GM20000 (cell line): ENCODE measurements around the gene GPR153.

Source experiments
- DNase-seq: peaks from one replicate; pipeline ENCODE4 v3.0.0; 2012; ENCODE audit warnings: low spot score
- CTCF ChIP-seq: IDR thresholded peaks from 2 replicates; pipeline ENCODE4 v1.5.1; 2012; ENCODE audit warnings: mild to moderate bottlenecking, control low read depth; ENCODE audit errors: extremely low read depth, missing control alignments

Gene GPR153

DNA sequence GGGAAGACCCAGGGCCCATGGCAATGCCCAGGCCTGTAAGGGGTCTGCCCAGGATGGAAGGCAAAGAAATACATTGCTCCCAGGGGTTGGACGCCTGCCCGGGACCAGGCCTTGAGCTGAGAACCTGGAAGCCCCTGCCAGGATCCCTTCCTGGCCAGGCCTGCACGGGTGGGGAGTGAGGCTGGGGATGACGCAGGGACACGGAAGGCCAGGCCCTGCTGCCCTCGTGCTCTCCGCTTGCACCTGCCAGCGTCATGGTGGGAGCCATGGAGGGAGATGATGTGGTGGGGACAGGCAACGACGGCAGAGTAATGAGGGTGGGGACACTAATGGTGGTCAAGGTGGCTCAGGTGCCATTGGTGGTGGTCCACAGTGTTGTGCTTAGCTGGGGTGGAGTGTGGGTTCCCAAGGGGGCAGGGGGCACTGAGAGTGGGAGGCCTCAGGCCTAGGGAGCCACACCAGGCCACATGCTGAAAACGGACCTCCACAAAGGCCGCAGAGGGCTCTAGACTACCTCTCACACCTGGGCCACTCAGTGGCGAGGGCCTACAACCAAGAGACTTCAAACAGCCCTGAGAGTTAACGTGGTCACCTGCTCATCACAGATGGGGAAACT is 12.6 kb downstream of the GPR153 start:
- TF ChIP-seq CTCF = no peak

DNA sequence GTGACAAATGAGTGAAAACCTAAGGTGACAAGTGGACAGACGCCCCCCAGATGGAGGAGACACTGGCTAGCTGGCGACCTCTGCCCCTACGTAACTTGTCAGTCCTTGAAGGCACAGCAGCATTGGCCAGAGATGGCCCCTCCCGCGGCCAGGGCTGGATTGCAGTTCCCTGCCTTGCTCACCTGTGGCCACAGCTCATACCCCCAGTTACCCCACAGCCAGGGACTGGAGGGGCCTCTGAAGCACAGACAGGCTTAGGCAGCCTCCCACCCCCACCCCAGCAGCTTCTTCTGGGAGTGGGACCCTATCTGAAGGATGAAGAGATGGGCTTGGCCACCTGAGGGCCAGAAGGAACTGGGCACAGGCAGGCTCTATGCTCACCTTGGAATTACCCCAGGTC is 13.2 kb downstream of the GPR153 start:
- TF ChIP-seq CTCF = no peak
- no peak for DNase-seq

More for the DNA sequence above, 12.6 kb downstream of the GPR153 start:
- no peak for DNase-seq

DNA sequence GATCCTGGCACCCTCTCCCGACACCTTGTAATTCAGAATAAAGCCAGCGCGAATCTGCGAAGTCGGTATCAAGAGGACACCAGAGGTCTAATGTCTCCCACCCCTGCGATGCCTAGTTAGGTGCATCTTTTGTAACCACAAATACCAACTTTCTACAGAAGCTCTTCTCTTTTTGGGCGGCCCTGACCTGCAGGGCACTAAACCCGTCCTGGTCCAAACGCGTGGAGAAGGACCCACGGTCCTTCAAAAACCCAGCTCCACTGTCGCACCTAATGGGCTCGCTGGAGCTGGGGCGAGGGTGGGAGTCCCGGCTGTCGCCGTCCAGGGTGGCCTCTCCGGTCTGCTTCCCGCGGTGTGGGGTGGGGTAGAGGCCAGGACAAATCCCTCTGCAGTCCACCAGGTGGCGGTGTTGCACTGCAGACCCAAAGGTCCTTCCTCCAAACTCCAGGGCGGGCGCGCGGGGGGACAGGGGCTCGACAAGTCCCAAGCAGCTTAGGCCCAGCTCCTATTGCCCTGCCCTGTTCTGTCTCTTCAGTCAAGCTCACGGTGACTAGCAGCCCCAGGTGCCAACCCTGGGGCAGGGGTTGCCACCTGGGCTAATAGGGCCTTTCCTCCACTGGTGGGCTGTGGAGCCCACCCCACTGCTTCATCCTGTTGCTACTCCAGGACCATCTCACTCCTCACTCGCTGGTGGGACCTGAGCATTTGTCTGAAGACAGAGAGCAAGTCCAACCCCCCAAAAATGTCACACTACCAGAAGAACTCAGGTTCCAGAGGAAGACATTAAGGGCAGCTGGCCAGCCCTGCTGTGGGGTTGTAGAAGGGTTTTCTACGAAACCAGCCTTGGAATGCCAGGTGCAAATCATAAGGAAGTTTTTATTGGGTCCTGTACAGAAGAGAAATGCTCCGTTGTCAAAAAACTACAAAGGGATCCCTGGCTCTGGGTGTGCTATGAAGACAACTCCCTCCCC is 14.1 kb downstream of the GPR153 start:
- TF ChIP-seq CTCF = peak; percentile 86
- DNase-seq = peak; percentile 94

DNA sequence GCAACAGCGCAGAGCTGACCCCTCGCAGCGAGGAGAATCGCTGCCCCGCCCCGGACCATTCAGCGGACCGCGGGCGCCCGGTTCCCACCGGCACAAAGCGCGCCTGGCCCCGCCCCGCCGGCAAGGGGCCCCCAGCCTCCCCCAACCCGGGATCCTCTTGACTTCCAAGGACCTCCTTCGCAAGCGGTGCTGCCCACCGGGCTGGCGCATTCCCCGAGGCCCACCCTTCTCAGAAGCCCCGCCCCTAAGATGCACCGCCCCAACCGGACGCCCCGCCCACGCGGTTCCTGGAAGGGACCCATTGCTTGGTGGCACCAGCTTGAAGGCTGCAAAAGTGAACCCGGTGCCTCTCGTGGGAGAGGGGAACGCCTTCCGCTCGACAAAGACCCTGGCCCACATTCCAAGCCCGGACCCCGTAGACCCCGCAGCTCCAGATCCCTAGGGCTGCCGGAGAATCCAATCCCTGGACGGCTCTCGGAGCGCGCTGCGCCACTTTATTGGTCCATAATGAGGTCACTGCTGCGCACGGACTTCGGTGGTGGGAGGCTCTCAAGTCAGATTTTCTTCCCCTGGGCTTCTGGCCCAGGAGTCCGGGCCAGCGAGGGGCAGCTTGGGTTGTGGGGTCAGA is 14.9 kb downstream of the GPR153 start:
- no peak for TF ChIP-seq CTCF
- DNase-seq = peak; percentile 80

- TF ChIP-seq CTCF = peak; percentile 93
- peak; percentile 95 for DNase-seq
These were observed 15.6 kb downstream of the GPR153 start for GRCh38 chr1:6245086-6245868.

GRCh38 chr1:6244401-6245049 is 16.4 kb downstream of the GPR153 start:
- no peak for TF ChIP-seq CTCF
- no peak for DNase-seq
